ENCODE results near the gene TTC23.

The TTC23 gene

DNA sequence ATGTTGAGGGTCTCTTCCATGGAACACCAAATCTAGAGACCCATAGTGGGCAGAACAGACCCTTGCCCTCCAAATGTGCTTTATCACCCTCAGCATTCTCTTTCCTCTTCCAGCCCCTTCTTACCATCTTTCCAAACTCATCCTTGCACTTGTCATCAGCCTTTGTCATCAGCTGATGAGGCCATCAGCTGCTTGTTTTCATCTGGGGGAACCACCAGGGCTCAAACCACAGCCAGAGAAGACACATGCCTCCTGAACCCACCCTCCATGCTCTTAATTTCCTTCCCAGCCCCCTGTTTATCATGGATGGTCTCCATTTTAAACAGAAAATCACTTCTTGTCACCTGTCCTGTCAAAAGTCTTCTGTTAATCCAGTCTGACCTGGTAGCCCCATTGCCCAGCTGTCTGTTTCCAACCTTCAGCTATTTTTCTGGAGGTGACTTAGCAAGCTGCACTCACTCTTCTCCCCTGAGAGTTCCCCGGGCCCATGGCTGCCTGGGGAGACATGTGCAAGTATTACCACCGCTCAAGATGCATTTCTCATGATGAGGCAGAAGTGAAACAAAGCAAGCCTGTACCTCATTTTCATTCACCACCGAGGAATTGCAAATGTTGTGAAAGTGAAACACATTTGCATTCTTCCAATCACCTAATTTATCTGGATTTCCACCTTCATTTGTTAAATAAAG is 159.2 kb downstream of the TTC23 start:
- Histone ChIP-seq H3K9ac (peak overlapping the region; percentile 56; the same call in 1 of the 2 replicates), H3K4me2 (peak overlapping the region; percentile 75), H3K36me3 (ENCODE audit: insufficient read depth) (no peaks in the 10 kb centered on the region), H4K20me1 (ENCODE audit: insufficient read depth) (no peaks in the 10 kb centered on the region), H2AFZ (ENCODE audit: low read depth) (peak overlapping the region; percentile 65), H3K4me3 (IDR thresholded peaks at IDR 0.05; ENCODE audit: insufficient read depth, low read depth, low read length) (no peak overlapping the region), H3K79me2 (ENCODE audit: insufficient read depth, low read depth) (no peaks in the 10 kb centered on the region), H3K27ac (peak overlapping the region; percentile 90), H3K27me3 (ENCODE audit: insufficient read depth, low read depth) (no peaks in the 10 kb centered on the region), H3K4me1 (ENCODE audit: low read depth, poor library complexity, severe bottlenecking) (peaks cover 25% of the 10 kb centered on the region)
- TF ChIP-seq, protein P1, sequence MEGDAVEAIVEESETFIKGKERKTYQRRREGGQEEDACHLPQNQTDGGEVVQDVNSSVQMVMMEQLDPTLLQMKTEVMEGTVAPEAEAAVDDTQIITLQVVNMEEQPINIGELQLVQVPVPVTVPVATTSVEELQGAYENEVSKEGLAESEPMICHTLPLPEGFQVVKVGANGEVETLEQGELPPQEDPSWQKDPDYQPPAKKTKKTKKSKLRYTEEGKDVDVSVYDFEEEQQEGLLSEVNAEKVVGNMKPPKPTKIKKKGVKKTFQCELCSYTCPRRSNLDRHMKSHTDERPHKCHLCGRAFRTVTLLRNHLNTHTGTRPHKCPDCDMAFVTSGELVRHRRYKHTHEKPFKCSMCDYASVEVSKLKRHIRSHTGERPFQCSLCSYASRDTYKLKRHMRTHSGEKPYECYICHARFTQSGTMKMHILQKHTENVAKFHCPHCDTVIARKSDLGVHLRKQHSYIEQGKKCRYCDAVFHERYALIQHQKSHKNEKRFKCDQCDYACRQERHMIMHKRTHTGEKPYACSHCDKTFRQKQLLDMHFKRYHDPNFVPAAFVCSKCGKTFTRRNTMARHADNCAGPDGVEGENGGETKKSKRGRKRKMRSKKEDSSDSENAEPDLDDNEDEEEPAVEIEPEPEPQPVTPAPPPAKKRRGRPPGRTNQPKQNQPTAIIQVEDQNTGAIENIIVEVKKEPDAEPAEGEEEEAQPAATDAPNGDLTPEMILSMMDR (conservative IDR thresholded peaks at IDR 0.05; ENCODE audit: low read depth, low read length) = no peak

DNA sequence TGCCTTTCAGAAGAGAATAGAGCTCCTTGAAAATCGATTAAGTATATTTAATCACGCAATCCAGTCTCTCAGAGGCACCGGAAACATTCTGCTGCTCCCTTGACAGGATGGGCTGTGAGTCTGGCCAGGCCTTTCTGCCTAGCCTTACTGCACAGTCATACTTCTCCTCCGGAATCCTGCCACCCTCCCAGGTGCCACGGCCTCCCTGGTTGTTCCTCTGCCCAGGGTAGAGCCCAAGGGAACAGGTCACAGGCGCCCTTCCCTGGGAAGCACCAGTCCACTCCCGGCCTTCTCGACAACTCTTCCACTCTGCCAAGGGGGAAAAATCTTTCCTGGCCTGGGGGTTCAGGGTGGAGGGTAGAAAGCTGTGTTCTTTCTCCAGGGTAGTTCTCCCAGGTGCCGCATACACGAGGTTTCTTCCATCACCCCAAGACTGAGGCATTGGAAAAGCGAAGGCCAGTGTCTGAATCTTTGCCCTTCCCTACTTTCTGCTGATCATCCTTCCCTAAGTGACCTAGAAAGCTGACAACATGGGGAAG is 161.9 kb downstream of the TTC23 start:
- Histone ChIP-seq H3K4me3 (IDR thresholded peaks at IDR 0.05; ENCODE audit: insufficient read depth, low read depth, low read length) (no peak overlapping the region), H3K27ac (no peak overlapping the region), H3K36me3 (ENCODE audit: insufficient read depth) (no peaks in the 10 kb centered on the region), H3K27me3 (ENCODE audit: insufficient read depth, low read depth) (no peaks in the 10 kb centered on the region), H3K79me2 (ENCODE audit: insufficient read depth, low read depth) (no peaks in the 10 kb centered on the region), H3K4me2 (no peak overlapping the region), H3K4me1 (ENCODE audit: low read depth, poor library complexity, severe bottlenecking) (peaks cover 25% of the 10 kb centered on the region), H3K9ac (no peak overlapping the region), H2AFZ (ENCODE audit: low read depth) (no peak overlapping the region), H4K20me1 (ENCODE audit: insufficient read depth) (no peaks in the 10 kb centered on the region)
- TF ChIP-seq, protein P1 (conservative IDR thresholded peaks at IDR 0.05; ENCODE audit: low read depth, low read length) = no peak

DNA sequence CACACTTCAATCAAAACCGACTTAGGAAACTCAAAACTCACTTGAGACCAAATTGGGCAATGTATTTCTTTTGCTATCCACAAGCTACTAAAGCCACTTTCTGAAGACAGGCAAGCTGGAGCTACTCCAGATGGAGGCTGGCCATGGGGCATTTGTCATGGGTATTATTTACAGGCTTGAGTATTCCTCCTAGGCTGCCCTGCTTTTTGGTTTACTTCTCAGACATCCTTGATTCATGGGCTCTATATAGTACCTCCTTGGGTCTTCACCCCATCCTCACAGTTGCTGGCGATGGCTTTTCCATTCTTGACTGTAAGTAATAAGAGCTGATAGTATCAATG is 163.1 kb downstream of the TTC23 start:
- H3K4me1 ChIP-seq (ENCODE audit: low read depth, poor library complexity, severe bottlenecking) = peaks cover 22% of the 10 kb centered on the region
- H3K27me3 ChIP-seq (ENCODE audit: insufficient read depth, low read depth) = no peaks in the 10 kb centered on the region
- H3K27ac ChIP-seq = no peak overlapping the region
- H3K9ac ChIP-seq = no peak overlapping the region
- TF ChIP-seq, protein P1 (conservative IDR thresholded peaks at IDR 0.05; ENCODE audit: low read depth, low read length) = no peak
- no peaks in the 10 kb centered on the region for H4K20me1 ChIP-seq (ENCODE audit: insufficient read depth)
- H3K4me2 ChIP-seq = no peak overlapping the region
- no peak overlapping the region for H2AFZ ChIP-seq (ENCODE audit: low read depth)
- H3K79me2 ChIP-seq (ENCODE audit: insufficient read depth, low read depth) = no peaks in the 10 kb centered on the region
- no peaks in the 10 kb centered on the region for H3K36me3 ChIP-seq (ENCODE audit: insufficient read depth)
- H3K4me3 ChIP-seq (IDR thresholded peaks at IDR 0.05; ENCODE audit: insufficient read depth, low read depth, low read length) = no peak overlapping the region

All from KMS-11 (cell line).